NCI-H1105 (cell line): Measurements from ENCODE around the gene BABAM2.

Source experiments
- DNase-seq: peaks from one replicate; lab custom pipeline; 2025; lab: John Stamatoyannopoulos, UW

Gene BABAM2

DNA sequence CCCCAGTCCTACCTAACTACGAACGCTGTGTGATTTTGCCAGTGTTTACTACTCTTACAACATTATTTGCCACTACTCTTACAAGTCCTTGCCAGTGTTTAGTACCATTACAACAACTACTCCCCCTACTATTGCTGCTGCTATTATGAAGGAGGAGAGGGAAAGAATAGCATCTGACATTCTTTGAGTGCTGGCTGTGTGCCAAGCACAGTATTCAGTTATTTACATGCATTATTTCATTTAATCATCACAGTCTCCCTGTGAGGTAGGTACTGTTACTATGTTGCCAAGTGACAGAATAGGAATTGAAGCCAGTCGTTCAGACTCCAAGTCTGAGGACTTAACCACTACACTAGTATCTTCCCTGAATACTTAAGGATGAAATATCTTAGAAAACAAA lies 316.2 kb downstream of the BABAM2 start:
- peak; percentile 23 for DNase-seq

DNA sequence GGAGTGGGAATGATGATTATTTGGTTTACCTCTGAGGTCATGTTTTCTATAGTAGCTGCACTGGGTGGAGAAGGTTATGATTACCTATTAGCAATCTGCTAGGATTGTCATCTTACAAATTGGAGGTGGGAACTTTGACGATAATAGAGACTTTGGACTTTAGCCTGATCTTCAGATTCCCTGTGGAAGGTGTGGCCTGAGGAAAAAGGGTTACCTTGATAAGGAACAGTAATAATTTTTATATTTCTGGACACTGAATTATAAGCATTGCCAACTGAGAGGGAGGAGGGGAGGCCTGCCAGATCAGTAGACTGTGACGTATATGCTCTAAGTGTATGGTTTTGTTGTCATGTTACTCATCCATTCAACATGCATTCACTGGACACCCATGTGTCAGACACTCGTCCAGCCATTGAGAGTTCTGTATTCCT lies 318.7 kb downstream of the BABAM2 start:
- DNase-seq: no peak

DNA sequence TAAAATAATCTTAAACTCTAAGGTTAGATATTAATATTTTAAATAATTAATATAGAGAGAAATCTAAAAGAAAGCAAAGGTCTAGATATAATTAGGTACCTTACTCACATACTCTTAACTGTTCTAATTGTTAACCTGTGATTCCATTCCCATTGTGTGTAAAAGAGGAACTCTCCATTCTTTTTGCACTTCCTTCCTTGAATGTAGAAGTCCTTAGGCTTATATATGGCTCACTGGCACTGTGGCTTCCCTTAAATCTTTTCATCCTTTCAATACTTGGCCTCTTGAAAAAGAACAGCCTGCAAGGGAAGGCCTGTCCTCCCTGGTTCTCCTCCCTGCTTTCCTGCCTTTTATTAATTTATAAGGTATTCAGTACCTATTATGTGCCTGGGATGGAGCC lies 319.3 kb downstream of the BABAM2 start:
- no peak for DNase-seq

DNA sequence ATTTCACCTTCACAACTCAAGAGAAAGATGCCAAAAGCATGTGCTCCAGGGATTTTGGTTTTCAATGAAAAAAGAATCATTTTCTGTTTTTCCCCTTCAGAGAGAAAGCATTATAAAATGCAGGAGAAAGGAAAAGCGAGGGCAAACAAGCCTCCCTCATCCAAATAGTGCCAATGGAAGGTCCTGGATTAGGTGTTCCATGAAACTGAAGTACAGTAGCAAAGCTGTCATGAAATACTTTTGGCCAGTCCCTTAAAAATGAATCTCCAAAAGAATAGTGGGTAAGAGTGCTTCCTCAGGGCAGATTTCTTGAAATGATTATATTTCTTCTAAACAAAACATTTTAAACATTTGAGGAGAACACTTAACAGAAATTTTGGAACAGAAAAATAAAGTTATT lies 320.0 kb downstream of the BABAM2 start:
- no peak for DNase-seq

DNA sequence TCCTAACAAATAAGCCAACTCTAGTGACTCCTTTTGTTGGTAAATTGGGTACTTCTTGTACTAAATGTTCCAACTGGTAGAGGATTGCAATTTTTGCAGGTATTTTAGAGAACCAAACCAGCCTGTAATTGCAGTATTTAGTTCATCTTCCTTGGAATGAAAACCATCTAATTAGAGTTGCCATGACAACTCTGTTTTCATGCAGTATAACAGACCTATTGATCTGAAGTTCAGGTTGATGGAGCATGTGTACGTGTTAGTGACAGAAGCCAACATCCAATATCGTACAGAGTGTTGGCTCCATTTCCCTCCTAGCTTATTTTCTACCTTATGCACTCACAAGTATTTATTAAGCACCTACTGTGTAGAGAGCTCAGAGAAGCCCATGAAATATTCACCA lies 325.8 kb downstream of the BABAM2 start:
- no peak for DNase-seq

DNA sequence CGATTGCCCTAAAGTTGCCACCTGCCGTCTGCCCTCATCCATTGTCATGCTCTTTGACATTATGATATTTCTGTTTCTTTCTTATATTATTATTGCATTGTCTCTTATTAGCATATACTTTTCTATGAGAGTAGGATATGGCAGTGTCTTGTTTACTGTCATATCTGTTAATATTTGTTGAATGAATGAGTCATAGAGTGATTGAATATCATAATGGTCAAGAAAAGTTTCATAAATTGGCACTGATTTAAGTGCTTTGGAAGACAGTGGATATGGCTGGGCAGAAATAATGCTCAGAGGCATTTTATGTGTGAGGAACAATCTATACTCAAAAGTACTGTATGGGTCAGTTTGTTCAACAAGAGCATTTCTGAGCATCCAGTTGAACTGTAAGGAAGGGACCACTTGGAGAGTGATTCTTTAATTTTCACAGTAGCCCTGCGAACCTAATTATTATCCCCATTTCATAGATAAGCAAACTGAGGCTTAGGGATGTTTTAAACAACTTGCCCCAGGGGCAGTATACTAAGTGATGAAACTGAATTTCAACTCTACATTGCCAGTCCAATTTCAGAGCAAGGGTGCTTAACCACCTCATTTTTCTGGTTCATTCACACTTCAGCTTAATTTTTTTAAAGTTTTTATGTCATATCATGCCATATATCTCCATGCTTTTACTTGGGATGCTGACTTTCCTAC lies 326.7 kb downstream of the BABAM2 start:
- no peak for DNase-seq

DNA sequence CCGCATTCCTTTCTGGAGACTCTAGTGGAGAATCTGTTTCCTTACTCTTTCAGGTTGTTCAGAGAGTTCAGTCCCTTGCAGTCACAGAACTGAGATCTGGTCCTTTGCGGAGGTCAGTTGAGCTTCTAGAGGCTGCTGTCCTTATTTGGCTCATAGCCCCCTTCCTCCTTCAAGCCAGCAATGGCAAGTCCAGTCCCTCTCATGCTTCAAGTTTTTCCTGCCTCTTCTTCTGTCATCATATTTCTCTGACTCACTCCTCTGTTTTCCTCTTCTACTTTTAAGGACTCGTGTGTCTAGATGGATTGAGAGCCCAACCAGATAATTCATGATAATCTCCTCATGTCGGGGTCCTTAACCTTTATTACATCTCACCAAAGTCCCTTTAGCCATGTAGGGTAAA lies 328.6 kb downstream of the BABAM2 start:
- DNase-seq: no peak

DNA sequence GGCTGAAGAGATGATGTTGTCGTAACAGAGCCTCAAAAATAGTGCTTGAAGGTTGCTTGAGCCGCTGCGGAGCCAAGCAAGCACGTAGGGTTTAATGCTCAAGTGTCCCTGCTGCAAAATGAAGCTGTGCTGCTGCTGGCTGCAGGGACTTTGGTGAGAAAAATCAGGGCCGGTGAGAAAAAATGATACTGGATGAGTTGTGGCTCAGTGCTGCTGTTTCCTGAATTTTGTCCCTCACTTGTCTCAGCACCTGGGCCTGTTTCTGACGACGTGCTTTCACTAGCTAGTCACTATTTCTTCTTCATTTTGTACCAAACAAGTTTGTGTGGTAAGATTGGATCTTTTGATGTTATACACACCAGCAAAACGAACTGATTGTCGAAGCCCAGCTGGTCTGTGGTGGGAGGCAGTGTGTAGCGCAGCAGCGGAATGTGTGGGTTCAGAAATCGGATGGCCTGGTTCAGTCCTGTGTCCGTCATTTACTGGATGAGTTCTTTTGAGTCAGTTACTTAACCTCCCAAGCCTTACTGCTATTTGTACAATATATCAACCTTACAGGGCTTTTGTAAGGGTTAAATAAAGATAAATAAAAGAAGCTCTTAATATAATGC lies 329.3 kb downstream of the BABAM2 start:
- no peak for DNase-seq

DNA sequence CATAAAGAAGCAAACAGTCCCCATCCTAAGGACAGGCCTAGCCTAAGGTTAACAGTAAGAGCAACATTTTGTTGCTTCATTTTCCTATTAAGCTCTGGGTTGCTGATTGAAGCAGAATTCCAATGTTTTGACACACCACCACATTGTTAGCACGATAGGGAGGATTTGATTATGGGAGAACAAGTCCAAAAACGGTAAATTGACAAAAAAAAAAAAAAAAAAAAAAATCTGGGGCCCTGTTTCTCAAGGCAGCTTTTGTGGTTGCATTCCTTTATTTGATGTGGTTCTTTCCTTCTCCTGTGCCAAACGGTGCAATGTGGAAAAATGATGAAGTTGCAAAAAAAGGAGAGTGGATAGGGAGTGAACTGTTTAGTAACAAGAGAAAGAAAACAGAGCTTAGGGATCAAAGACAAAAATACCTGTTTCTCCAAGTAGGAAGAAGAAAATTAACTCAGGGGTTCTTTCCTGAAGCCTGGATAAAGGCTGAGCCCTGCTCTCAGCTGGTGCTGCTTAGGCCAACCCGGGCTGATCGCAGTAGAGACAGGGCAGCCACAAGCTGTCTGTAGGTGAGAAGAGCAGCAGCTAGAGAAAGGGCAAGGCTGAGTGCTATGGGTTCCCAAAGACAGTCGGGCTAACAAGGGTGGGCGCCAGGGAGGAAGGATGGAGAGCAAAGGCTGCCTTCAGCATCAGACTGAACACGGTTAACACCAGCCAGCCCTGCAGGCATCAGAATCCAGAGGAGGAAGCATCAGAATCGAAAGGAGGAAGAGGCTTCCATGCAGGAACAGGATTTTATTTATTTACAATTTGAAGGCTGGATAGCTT lies 334.3 kb downstream of the BABAM2 start:
- DNase-seq: no peak

DNA sequence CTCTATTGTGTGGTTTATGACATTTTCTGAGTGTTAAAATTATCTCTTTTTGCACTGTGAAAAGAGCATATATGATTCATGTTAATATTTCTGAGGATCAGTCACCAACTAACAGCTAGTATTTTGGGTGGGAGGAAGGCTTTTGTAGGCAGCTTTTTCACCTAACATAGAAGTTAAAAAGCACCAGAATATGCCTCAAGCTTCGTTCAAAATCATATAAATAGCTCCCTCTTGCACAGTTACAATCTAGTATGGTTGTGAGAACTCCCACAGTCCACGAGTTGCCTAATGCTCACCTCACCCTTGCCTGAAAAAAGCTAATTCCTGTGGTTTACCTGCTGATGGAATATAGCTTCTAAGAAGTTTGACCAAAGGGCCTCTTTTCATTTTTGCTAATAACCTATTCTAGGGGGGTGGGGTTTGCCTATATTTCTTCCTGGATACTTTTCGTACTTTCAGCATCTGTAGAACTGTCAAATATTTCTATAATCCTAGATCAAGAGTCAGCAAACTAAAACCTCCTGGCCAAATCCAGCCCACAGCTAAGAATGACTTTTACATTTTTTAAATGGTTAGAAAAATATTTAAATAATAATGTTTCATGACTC lies 335.0 kb downstream of the BABAM2 start:
- no peak for DNase-seq

DNA sequence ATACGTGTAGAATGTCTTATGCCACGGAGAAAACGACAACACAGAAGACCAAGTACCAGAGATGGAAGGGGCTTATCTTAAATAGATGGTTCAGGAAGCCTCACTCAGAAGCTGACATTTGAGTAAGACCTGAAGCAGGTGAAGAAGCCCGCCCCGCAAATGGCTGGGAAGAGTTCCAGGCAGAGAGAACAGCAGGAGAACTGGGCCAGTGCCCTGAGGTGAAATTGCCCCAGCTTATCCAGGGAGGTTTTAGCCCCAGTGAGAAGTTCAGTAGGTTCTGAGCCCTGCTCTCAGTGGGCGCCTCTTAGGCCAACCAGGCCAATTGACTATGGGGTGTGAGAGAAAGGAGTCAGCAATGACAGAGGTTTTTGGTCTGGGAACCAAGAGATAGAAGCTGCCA lies 336.0 kb downstream of the BABAM2 start:
- DNase-seq: no peak

DNA sequence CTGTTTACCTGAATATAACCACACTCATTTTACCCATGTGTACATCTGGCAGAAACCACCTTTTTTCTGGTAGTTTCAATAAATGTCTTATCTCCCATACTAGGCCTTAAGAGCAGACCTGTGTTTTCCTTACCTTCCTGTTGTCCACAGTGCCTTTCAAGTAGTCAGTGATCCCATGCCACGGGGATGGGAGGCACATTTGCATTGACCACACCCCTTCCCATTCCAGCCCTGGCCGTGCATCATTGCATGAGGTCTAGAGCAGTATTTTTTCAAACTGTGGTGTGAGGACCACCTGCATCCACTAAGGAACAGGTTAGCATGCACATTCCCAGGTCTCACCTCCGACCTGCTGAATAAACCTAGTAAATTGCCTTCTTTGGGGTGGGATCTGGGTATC lies 337.0 kb downstream of the BABAM2 start:
- no peak for DNase-seq

DNA sequence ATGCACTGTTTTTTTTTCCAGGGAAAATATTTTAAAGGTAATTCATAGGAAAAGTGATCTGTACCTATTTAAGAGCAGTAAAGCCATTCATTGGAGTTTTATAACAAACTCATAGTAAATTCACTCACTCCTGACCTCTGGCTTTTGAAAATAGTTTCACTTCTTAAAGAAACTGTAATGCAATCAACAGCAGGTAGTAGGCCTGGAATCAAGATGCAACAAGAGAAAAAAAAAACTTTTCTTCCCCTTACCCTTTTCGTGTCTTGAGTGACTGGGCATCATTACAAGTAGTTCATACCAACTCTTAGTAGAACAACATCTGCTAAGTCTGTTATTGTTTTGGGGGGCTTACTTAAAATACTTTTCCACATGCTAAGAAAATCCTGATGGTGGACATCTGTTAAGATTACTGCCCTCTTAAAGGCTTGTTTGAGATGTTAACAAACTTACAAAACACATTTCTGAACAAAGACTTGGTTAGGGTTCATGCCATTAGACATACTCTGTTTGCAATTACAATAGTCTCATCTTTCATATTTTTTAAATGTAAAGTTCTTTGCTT lies 338.0 kb downstream of the BABAM2 start:
- DNase-seq: no peak

DNA sequence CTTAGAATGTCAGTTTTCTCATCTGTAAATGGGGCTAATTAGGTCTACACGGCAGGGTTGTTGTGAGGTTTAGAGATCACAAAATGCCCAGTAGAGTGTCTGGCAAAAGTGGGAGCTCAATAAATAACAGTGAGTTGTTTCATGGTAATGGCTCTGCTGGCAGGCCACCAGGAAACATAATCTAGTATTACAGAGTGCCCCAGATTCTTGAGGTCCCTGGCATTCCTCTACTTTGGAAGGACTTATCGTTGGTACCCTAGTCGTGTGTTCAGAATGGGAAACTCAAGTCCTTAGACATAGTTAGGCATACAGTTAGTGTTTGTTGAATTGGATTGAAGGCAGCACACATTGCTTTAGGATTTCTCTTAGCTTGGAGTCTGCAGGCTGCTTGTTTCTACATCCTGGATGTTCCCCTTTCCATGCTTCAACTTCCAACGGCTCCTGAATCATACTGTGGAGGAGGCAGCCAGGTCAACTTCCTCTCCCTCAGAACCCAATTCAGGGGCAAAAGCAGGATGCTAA lies 340.6 kb downstream of the BABAM2 start:
- no peak for DNase-seq

DNA sequence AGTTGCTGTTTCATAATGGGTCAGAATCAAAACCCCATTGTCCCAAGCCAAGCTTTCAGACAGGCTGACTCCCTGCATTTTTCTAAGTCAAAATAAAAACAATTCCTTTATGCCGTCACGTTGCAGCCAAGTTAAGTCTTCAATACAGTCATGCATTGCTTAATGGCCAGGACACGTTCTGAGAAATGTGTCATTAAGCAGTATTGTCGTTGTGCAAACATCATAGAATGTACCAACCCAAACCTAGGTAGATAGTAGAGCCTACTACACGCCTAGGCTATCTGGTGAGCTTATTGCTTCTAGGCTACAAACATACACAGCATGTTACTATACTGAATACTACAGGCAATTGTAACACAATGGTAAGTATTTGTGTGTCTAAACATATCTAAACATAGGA lies 341.8 kb downstream of the BABAM2 start:
- DNase-seq: no peak

DNA sequence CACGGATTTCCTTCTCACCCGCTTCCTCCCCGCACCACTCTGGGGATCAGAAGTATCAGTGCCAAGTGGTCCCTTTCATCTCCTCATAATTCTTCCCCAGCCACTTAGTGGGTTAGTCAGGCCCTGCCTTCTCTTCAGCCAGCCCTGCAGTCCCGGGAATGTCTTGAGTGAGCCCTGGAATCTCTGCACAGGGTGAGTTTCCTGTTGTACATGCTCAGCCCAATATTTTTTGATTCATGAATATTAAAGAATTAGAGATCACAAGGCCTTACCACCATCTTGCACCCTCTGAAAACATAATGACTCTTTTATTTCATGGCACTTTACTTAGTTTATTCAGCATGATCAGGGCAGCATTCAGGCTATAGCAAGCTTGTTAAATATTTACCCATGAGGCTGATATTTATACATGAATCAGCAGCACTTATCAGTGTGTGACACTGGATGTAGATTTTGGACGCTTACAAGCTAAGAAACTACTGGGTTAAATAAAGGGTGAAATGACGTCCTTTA lies 342.7 kb downstream of the BABAM2 start:
- DNase-seq: no peak

DNA sequence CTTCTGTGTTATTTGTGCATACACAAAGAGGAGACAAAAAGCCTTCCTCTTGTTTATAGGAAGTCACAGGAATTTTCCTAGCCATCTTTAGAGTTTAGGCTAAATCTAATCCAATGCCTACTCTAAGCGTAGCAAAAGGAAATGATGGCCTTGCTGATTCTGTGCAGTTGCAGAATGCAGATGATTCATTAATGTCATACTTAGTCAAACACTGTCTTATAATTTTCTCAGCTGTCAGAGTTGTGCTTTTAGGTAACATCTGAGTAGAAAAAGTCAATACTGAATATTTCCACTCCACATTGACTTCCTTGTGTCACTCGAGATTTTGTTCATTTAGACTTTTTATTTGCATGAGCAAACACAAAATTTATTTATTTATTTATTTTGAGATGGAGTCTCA lies 344.3 kb downstream of the BABAM2 start:
- no peak for DNase-seq

DNA sequence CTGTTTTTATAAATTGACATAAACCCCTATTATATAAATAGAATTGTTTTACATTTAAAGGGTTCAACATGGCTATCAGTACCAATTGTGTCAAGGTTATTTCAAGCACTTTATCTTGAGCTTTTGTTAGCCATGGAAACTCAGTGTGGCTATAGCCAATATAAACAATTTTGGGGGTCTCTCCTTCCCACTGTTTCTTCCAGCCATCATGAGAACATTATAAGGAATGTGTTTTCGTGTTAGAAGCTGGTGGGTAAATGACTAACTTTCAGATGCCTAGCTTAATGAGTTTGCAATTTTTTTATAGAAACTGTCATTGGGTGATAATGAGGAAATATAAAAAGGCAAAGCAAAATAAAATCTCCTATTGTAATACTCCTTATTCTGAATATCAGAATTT lies 348.7 kb downstream of the BABAM2 start:
- no peak for DNase-seq

DNA sequence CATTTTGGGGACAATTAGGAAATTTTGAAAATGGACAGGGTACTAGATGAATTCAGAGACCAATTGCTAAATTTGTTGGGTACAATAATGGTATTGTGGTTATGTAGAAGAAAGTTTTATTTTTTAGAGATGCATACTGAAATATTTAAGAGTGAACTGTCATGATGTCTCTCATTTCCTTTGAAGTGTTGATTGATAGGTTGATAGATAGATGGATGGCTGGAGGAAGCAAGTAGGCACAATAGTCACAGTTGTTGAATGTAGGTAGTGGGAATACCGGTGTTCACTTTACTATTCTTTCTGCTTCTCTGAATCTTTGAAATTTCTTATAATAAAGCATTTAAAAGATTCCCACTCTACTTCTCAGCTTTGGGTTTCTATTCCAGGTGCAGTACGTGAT lies 350.4 kb downstream of the BABAM2 start:
- no peak for DNase-seq

DNA sequence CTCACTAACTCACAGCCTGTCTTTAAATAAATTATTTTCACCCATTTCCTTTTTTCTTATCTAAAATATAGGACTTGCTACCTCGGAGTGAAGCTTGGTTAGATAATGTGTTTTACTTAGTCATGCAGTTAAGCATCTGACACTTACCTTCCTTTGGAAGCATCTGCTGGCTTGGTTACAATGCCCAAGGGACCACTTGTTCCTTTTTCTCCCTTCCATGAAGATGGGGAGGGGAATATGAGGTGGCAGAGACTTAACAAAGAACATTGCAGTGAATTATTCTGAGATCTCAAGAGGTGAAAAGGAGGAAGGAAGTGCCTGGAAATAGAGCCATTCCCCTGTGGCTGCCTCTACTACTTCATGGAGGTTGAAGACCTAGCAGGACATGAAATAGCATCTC lies 356.8 kb downstream of the BABAM2 start:
- no peak for DNase-seq

DNA sequence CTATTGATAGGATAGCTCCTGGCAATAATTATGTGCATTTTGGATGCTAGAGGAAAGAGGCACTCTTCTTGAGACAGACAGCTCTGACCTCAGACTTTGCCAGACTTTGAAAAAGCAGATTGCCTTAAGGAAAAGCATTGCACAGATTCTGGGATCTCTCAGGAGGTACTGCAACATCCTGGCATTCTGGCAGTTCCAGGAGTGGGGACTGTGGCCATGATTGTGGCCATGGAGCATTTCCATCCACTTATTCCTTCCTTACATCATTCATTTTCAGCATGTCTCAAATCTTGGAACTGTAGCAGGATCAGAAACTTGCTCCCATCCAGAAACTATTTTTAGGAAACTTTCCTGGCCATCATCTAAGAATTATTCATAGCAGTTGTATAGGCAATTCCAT lies 357.2 kb downstream of the BABAM2 start:
- no peak for DNase-seq

DNA sequence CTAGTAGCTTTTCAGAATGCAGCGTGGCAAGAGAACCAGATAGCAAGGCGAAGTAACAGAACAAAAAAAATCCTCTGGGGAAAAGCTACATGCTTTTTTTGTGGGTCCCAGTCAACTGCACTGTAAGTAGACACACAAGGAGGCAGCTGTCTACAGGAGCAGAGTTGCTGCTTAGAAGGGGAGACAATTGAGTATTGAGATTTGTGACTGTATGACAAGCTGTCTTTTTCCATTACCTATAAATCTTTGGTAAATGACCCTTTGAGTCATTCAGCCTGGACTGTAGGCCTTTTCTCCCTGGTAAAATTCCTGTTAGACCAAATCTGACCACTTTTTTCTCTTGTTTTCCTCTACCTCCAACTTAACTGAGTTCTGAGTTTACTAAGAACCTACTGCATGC lies 358.0 kb downstream of the BABAM2 start:
- DNase-seq: no peak
